ENCODE data around the gene PRKAR1B.

The PRKAR1B gene

DNA sequence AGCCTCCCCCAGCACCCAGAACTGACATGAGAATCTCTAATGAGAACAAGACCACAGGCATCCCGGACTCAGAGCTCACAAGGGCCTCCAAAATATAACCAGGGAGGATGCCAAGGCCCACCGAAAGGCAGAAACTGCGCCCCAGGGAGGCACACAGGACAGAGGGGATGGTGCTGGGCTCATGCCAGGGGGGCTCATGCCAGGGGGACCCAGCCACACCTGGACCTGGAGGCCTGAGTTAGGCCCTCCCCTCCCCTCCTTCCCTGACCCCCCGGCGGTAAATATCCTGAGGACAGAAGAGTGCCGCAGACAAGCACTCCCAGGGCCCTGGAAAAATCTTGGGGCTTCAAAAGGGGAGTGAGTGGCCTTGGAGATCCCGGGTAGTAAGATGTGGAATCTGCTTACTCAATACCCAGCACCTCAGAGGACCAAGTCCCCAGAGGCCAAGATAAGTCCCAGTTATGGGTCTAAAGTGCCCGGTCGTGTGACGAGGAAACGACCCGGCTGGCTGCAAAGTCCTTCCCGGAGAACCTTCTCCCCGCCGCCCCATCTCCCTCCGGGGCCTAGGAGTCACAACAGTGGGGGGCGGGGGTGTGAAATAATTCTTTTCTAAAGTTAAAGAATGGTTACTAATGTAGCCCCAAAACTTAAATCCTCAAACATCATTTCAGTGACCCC is 219.3 kb downstream of the PRKAR1B start:
- no peak for DNase-seq (ENCODE audit: low read depth)

DNA sequence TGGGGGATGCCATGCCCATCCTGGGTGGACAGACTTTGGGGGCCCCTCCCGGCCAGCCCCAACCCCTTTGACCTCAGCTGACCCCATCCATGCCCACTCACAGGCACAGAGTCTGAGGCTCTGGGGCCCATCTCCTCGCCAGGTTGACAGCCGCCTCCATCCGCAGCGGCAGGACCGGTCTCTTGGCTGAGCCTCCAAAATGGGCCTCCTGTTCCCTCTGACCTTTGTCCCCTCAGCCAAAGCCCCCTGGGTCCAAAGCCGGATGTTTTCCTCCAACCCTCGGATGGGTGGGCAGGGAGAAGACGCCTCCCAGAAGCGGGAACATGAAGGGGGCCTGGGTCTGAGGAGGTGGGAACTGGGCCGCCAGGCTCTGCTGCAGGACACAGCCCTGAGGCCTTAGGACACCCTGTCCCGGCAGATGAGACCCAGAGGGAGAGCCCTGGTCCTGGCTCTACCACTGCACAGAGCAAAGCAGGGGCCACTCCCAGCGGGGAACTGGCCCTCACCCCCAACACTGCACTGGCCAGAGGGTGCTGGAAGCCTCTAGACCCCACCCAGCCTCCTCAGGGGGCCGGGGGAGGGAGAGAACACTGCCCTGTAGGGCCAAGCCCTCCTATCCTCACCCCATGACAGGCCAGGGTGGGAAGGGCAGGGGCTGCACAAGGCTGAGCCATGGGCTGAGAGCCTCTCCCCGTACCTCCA is 220.0 kb downstream of the PRKAR1B start:
- DNase-seq (ENCODE audit: low read depth), result no peak

DNA sequence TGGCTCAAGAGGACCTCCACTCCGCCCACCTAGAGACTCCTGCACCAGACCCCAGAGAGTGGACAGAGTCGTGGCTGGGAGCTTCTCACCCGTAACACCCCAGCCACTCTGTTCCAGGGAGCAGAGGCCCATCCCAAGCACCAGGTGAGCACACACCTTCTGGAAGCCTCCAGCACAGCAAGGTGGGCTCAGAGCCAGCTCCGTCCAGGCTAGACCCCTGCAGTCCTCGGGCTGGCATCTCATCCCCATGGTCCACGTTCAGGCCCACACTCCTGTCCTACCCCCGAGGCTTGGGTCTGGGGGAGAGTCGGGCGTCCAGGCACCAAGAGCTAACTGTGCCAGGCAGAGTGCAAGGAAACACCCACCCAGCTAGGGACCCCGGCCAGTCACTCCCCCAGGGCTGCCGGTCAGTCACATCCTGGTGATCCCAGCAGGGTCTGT is 220.7 kb downstream of the PRKAR1B start:
- no peak for DNase-seq (ENCODE audit: low read depth)

DNA sequence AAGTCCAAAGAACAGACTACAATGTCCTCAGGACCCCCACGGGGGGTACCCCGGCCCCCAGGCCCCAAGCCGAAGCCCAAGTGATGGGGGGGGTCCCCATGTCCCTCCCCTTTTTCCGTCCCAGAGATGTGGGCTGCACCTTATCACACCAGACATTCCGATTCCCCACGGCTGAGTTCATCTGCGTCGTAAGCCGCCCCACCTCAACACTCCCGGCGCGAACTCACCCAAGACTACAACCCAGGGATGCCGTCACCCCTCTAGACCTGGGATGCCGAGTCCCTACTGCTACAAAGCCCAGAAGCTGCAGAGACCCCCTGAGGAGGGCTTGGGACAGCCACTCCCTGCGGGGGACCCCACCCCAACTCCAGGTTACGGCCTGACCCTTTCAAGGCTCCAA is 221.9 kb downstream of the PRKAR1B start:
- DNase-seq (ENCODE audit: low read depth), result no peak

DNA sequence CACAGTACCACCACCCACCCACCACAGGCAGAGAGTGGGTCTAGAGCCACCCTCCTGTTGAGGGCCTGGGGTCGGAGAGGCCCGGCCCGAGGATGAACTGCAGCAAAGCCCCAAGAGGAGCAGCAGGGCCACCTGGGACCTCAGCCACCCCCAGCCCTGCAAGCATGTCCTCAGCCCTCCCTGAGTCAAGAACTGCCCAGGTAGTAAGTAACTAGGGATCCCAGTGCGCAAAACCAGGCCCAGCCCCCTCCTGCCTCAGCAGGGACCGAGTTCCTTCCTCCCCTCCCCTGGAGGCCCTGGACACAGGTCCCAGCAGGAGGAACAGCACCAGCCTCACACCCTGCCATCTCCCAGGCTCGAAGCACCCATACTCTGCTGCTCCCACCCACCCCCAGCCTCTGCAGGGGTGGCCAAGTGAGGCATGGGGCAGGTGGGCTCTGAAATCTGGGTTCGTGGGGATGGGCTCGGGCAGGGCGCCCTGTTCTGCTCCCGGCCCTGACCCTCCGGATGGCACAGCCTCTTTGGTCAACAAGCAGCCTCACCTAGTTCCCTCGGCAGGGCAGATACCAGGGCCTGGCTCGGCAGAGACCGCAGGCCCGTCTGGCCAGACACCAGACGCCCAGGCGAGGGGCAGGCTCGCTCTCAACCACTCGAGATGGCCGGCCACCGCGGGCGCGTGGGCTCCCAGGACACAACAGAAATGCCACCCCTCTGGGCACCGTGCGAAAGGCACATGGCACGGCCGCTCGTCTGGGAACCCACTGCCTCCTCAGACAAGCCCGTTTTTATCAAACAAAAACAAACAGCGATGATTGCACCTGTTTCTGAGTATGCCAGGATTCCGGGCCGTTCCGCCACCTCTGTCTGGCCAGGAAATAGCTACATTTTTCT is 222.6 kb downstream of the PRKAR1B start:
- no peak for DNase-seq (ENCODE audit: low read depth)

DNA sequence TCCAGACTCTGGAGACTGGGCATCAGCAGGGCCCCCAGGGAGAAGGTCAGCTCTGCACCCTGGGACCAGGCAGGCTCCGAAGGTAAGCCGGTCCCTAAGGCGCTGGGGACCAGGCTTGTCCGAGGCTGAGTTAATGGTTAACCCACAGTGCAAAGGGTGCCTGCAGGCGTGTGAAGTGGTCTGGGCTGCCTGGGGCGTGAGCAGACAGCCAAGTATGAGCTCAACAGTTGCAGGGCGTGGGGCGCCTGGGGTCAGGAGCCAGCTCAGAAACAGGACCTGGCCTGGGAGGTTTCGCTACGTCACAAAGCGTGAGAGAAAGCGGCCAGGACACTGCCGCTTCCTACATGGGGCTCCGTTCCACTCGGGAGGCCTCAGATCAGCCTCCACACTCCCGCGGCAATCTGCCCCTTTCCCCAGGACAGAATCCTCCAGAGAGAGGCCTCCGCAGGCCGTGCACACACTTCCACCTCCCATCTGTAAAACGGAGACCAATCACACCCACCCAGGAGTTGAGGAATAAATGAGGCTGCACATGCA is 223.4 kb downstream of the PRKAR1B start:
- DNase-seq (ENCODE audit: low read depth), result no peak

DNA sequence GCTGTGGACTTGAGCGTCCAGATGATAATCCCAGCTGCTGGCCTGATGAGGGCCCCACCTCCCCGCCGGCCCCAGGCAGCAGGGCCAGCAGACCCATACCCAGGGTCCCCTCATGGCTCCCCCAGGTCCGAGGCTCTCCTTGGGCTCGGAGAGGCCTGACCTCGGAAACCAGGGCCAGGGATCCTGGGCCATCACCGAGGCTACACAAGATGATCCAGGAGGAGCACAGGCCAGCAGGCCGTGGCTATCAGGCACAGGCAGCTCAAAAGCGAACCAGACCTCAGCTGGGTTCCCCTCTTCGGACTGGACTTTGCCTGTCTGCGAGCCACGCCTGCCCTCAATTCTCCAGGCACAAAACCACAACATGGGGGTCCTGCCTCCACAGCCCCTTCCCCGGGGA is 224.8 kb downstream of the PRKAR1B start:
- no peak for DNase-seq (ENCODE audit: low read depth)

DNA sequence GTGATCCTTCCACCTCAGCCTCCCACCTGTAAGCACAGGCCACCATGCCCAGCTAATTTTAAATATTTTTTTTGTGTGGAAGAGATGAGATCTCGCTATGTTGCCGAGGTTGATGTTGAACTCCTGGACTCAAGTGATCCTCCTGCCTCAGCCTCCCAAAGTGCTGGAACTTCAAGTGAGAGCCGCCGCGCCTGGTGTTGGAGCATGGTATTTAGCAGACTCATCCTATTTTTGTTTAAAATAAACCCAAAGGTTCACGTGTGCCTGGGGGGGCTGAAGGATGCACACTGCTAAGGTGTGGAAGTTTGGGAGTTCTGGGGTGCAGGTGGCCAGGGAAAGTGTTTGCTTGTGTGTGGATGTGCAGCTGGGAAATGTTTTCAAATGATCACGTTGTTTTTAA is 225.6 kb downstream of the PRKAR1B start:
- no peak for DNase-seq (ENCODE audit: low read depth)

DNA sequence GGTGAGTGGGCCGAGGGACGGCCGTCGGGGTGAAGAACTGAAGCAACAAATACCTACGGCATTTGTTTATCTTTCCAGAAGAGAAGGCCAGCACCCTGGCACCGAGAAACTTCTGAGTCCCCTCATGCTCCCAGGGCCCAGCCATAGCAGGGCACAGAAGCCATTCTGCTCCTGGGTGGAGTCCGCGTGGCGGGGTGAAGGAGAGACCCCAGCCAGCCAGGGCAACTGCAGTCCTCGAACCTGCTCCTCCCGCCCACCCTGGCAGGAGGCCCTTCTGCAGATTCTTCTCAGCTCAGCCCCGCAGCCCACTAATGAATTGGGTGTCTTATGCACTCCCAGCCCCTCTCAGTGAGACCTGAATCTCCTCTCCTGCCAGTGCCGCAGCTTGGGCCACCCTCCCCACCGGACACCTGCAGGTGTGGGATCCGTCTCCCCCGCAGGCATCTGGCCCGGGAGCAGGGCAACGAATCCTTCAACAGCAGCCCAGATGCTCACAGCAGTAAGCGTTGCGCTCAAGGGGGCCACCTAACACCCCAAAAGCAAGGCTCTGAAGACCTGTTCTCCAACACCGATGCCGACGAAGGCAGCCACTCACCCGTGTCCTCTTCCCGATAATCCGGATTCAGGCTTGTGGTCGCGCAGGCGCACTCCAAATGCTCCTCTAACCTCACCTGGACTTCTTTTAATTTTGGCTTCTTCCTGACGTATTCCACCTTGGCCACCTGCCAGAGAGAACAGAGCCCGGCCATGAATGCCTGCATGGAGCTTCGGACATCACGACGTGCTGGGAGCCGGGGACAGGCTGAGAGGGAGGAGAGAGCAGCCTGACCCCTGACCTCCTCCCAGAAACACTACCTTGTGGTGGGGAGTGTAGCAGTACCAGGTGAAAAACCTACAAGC is 226.3 kb downstream of the PRKAR1B start:
- no peak for DNase-seq (ENCODE audit: low read depth)

DNA sequence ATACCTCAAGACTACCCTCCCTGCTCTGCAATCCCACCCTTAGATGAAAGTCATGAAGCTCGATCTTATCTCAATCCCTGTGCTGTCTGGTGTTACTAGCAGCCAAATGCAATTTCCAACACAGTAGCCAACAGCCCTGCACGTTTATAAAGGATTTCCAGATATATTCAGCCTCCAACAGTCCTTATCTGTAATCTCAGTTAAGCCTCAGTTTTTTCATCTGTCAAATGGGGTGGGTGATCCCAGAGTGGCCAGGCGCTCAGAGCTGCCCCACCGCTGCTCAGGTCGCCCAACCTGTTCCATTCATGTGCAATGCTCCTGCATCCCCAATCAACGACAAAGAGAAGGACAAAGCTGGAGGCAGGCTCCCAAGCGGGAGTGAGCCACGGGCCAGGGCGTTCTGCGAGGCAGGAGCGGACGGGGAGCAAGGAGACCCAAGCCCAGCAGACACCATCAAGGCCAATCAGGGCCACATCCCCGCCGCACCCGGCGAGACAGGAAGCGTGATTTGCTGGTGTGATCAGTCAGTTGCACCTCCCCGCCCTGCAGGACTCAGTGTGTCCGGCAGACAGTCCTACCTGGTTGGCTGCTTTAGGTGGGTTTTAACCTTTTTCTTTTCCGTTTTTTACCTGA is 227.1 kb downstream of the PRKAR1B start:
- DNase-seq (ENCODE audit: low read depth), result no peak
